Smooth muscle cell of bladder (primary cell): ENCODE data around the gene LCE7A. TPM values are rescaled to one million over a fixed set of nuclear protein-coding genes. Genes with fewer than 3 reads are reported as not detected.

Source experiments
- total RNA-seq: library from RNA; depleted of rRNA; stranded (reverse); fragments of >200 nt; gene quantifications from 2 replicates; pipeline ENCODE4 v1.2.3, GENCODE V29; 2014

Gene LCE7A
- not detected in 2 replicates for total RNA-seq

GRCh38 chr1:152859696-152860095 is at the start of gene LCE7A:
Gene LCE7A, plus strand, starts transcription at chr1:152859996. Its CDS starts 702 bp downstream, at chr1:152860698.

GRCh38 chr1:152811671-152812070 is 48.1 kb upstream of the LCE7A start, which contains the start of gene LCE1B:
Gene LCE1B, plus strand, starts transcription at chr1:152811971. Its CDS starts 476 bp downstream, at chr1:152812447.

GRCh38 chr1:152827173-152827572 is 32.6 kb upstream of the LCE7A start, which contains the start of gene LCE1A:
Gene LCE1A, plus strand, starts transcription at chr1:152827473. Its CDS starts 0 bp downstream, at chr1:152827473.

GRCh38 chr1:152842556-152842955 is 17.2 kb upstream of the LCE7A start, which contains the start of gene LCE6A:
Gene LCE6A, plus strand, starts transcription at chr1:152842856. Its CDS starts 665 bp downstream, at chr1:152843521.

GRCh38 chr1:152878042-152878441 is 18.2 kb downstream of the LCE7A start, which contains the start of gene SMCP:
Gene SMCP, plus strand, starts transcription at chr1:152878322. Its CDS starts 6,101 bp downstream, at chr1:152884423.

GRCh38 chr1:152907686-152908601 is 48.1 kb downstream of the LCE7A start, which contains the start of gene IVL:
Gene IVL, plus strand, starts transcription at chr1:152908546. Its CDS starts 1,252 bp downstream, at chr1:152909798.

Other genes with a start within 250 kb of the LCE7A start
- gene LCE3B, start 246.2 kb upstream of the LCE7A start, total RNA-seq = not detected in 2 replicates
- not detected in 2 replicates for gene LCE3A, start 236.9 kb upstream of the LCE7A start, total RNA-seq
- gene LCE2D, start 196.6 kb upstream of the LCE7A start, total RNA-seq = not detected in 2 replicates
- gene LCE2C, start 184.7 kb upstream of the LCE7A start, total RNA-seq = not detected in 2 replicates
- not detected in 2 replicates for gene LCE2B, start 173.9 kb upstream of the LCE7A start, total RNA-seq
- not detected in 2 replicates for gene LCE2A, start 161.7 kb upstream of the LCE7A start, total RNA-seq
- not detected in 2 replicates for gene LCE4A, start 151.8 kb upstream of the LCE7A start, total RNA-seq
- gene KPRP, start 102.0 kb upstream of the LCE7A start, total RNA-seq = not detected in 2 replicates
- not detected in 2 replicates for gene LCE1F, start 84.9 kb upstream of the LCE7A start, total RNA-seq
- gene LCE1E, start 73.7 kb upstream of the LCE7A start, total RNA-seq = not detected in 2 replicates
- not detected in 2 replicates for gene LCE1D, start 63.3 kb upstream of the LCE7A start, total RNA-seq
- not detected in 2 replicates for gene LCE1C, start 53.3 kb upstream of the LCE7A start, total RNA-seq
- not detected in 2 replicates for gene LCE1B, start 48.0 kb upstream of the LCE7A start, total RNA-seq
- gene LCE1A, start 32.5 kb upstream of the LCE7A start, total RNA-seq = not detected in 2 replicates
- not detected in 2 replicates for gene LCE6A, start 17.1 kb upstream of the LCE7A start, total RNA-seq
- gene SMCP, start 18.3 kb downstream of the LCE7A start, total RNA-seq = not detected in 2 replicates
- gene IVL, start 48.5 kb downstream of the LCE7A start, total RNA-seq = not detected in 2 replicates
- gene SPRR5, start 87.2 kb downstream of the LCE7A start, total RNA-seq = not detected in 2 replicates
- gene SPRR4, start 110.7 kb downstream of the LCE7A start, total RNA-seq = not detected in 2 replicates
- not detected in 2 replicates for gene SPRR1A, start 124.1 kb downstream of the LCE7A start, total RNA-seq
- gene SPRR3, start 141.8 kb downstream of the LCE7A start, total RNA-seq = not detected in 2 replicates
- gene SPRR1B, start 171.2 kb downstream of the LCE7A start, total RNA-seq = not detected in 2 replicates
- not detected in 2 replicates for gene SPRR2D, start 181.1 kb downstream of the LCE7A start, total RNA-seq
- not detected in 2 replicates for gene SPRR2A, start 197.5 kb downstream of the LCE7A start, total RNA-seq
- gene SPRR2B, start 211.6 kb downstream of the LCE7A start, total RNA-seq = not detected in 2 replicates
- gene SPRR2E, start 234.5 kb downstream of the LCE7A start, total RNA-seq = not detected in 2 replicates